ENCODE results near the gene NSUN7.
A peak's percentile ranks its signal among the peaks of the same experiment; 100 is the strongest.
"Not testable (repeated sequence)": the region's sequence is repeated elsewhere in the genome, so short reads cannot be mapped to it uniquely, and the experiment has no call there.

Gene NSUN7

GRCh38 chr4:40749717-40750460 lies at the start of gene NSUN7:
Gene NSUN7, plus strand, starts transcription at chr4:40749955. Its CDS starts 739 bp downstream, at chr4:40750694.
- H3K4me3 Mint-ChIP-seq = peak within 1 kb of the TSS; percentile 64
- H3K27ac Mint-ChIP-seq = no peak within 1 kb of the TSS
- peaks cover 64% of the 10 kb centered on the region for H3K27me3 Mint-ChIP-seq (ENCODE audit: low read depth)
- no peaks in the 10 kb centered on the region for H3K36me3 Mint-ChIP-seq (ENCODE audit: low read depth)
- H3K9me3 Mint-ChIP-seq = peaks cover 3% of the 10 kb centered on the region
- H3K4me1 Mint-ChIP-seq (ENCODE audit: low read depth) = peaks cover 8% of the 10 kb centered on the region

- H3K27me3 Mint-ChIP-seq (ENCODE audit: low read depth) = no peaks in the 10 kb centered on the region
- H3K36me3 Mint-ChIP-seq (ENCODE audit: low read depth) = no peaks in the 10 kb centered on the region
- peak overlapping the region; percentile 66 for H3K27ac Mint-ChIP-seq
- no peaks in the 10 kb centered on the region for H3K9me3 Mint-ChIP-seq
- H3K4me3 Mint-ChIP-seq = peak overlapping the region; percentile 23
- peaks cover 29% of the 10 kb centered on the region for H3K4me1 Mint-ChIP-seq (ENCODE audit: low read depth)
These were observed 47.5 kb upstream of the NSUN7 start for GRCh38 chr4:40702137-40702799.

GRCh38 chr4:40702800-40703151 lies 47.0 kb upstream of the NSUN7 start:
- Mint-ChIP-seq H3K9me3 (no peaks in the 10 kb centered on the region), H3K4me1 (ENCODE audit: low read depth) (peaks cover 29% of the 10 kb centered on the region), H3K36me3 (ENCODE audit: low read depth) (no peaks in the 10 kb centered on the region), H3K27me3 (ENCODE audit: low read depth) (peaks cover under 1% of the 10 kb centered on the region), H3K27ac (peak overlapping the region; percentile 66), H3K4me3 (peak overlapping the region; percentile 23)

- H3K27me3 Mint-ChIP-seq (ENCODE audit: low read depth) = peaks cover 6% of the 10 kb centered on the region
- no peak overlapping the region for H3K27ac Mint-ChIP-seq
- H3K9me3 Mint-ChIP-seq = no peaks in the 10 kb centered on the region
- no peak overlapping the region for H3K4me3 Mint-ChIP-seq
- H3K4me1 Mint-ChIP-seq (ENCODE audit: low read depth) = peaks cover 25% of the 10 kb centered on the region
- peaks cover 2% of the 10 kb centered on the region for H3K36me3 Mint-ChIP-seq (ENCODE audit: low read depth)
These were observed 45.7 kb upstream of the NSUN7 start for GRCh38 chr4:40704073-40704472.

- peaks cover 11% of the 10 kb centered on the region for H3K4me1 Mint-ChIP-seq (ENCODE audit: low read depth)
- H3K27ac Mint-ChIP-seq = no peak overlapping the region
- no peak overlapping the region for H3K4me3 Mint-ChIP-seq
- H3K36me3 Mint-ChIP-seq (ENCODE audit: low read depth) = peaks cover 4% of the 10 kb centered on the region
- H3K27me3 Mint-ChIP-seq (ENCODE audit: low read depth) = peaks cover 22% of the 10 kb centered on the region
- no peaks in the 10 kb centered on the region for H3K9me3 Mint-ChIP-seq
These were observed 39.1 kb upstream of the NSUN7 start for GRCh38 chr4:40710484-40711254.

- H3K27me3 Mint-ChIP-seq (ENCODE audit: low read depth) = peaks cover 19% of the 10 kb centered on the region
- H3K36me3 Mint-ChIP-seq (ENCODE audit: low read depth); H3K4me3 Mint-ChIP-seq; H3K9me3 Mint-ChIP-seq; H3K27ac Mint-ChIP-seq: not testable (repeated sequence)
- H3K4me1 Mint-ChIP-seq (ENCODE audit: low read depth) = peaks cover 16% of the 10 kb centered on the region
These were observed 36.8 kb upstream of the NSUN7 start for GRCh38 chr4:40713001-40713400.

GRCh38 chr4:40713798-40714197 lies 36.0 kb upstream of the NSUN7 start:
- Mint-ChIP-seq H3K27me3 (ENCODE audit: low read depth) (peaks cover 16% of the 10 kb centered on the region), H3K9me3 (no peaks in the 10 kb centered on the region)

GRCh38 chr4:40718586-40718985 lies 31.2 kb upstream of the NSUN7 start:
- H3K9me3 Mint-ChIP-seq = no peaks in the 10 kb centered on the region
- H3K36me3 Mint-ChIP-seq (ENCODE audit: low read depth) = no peaks in the 10 kb centered on the region
- no peak overlapping the region for H3K27ac Mint-ChIP-seq
- no peaks in the 10 kb centered on the region for H3K27me3 Mint-ChIP-seq (ENCODE audit: low read depth)
- no peak overlapping the region for H3K4me3 Mint-ChIP-seq
- H3K4me1 Mint-ChIP-seq (ENCODE audit: low read depth) = peaks cover 35% of the 10 kb centered on the region

More at GRCh38 chr4:40713798-40714197, 36.0 kb upstream of the NSUN7 start:
- Mint-ChIP-seq H3K36me3 (ENCODE audit: low read depth) (peaks cover 2% of the 10 kb centered on the region), H3K27ac (no peak overlapping the region), H3K4me1 (ENCODE audit: low read depth) (peaks cover 22% of the 10 kb centered on the region), H3K4me3 (no peak overlapping the region)

GRCh38 chr4:40719008-40719623 lies 30.6 kb upstream of the NSUN7 start:
- Mint-ChIP-seq H3K27me3 (ENCODE audit: low read depth) (no peaks in the 10 kb centered on the region), H3K4me3 (no peak overlapping the region), H3K9me3 (no peaks in the 10 kb centered on the region), H3K27ac (peak overlapping the region; percentile 24), H3K4me1 (ENCODE audit: low read depth) (peaks cover 39% of the 10 kb centered on the region), H3K36me3 (ENCODE audit: low read depth) (no peaks in the 10 kb centered on the region)

GRCh38 chr4:40720351-40720750 lies 29.4 kb upstream of the NSUN7 start:
- no peaks in the 10 kb centered on the region for H3K9me3 Mint-ChIP-seq
- H3K27me3 Mint-ChIP-seq (ENCODE audit: low read depth) = no peaks in the 10 kb centered on the region
- H3K36me3 Mint-ChIP-seq (ENCODE audit: low read depth) = peaks cover 2% of the 10 kb centered on the region
- H3K4me3 Mint-ChIP-seq = no peak overlapping the region
- H3K27ac Mint-ChIP-seq = no peak overlapping the region
- peaks cover 37% of the 10 kb centered on the region for H3K4me1 Mint-ChIP-seq (ENCODE audit: low read depth)

- H3K4me1 Mint-ChIP-seq (ENCODE audit: low read depth) = peaks cover 37% of the 10 kb centered on the region
- H3K4me3 Mint-ChIP-seq = no peak overlapping the region
- no peaks in the 10 kb centered on the region for H3K27me3 Mint-ChIP-seq (ENCODE audit: low read depth)
- H3K9me3 Mint-ChIP-seq = no peaks in the 10 kb centered on the region
- H3K36me3 Mint-ChIP-seq (ENCODE audit: low read depth) = peaks cover 2% of the 10 kb centered on the region
- no peak overlapping the region for H3K27ac Mint-ChIP-seq
These were observed 28.8 kb upstream of the NSUN7 start for GRCh38 chr4:40720916-40721315.

GRCh38 chr4:40721730-40722171 lies 28.0 kb upstream of the NSUN7 start:
- H3K36me3 Mint-ChIP-seq (ENCODE audit: low read depth) = peaks cover 2% of the 10 kb centered on the region

GRCh38 chr4:40722576-40723161 lies 27.1 kb upstream of the NSUN7 start:
- H3K4me1 Mint-ChIP-seq (ENCODE audit: low read depth) = peaks cover 32% of the 10 kb centered on the region
- H3K27ac Mint-ChIP-seq = no peak overlapping the region
- H3K4me3 Mint-ChIP-seq = no peak overlapping the region
- H3K27me3 Mint-ChIP-seq (ENCODE audit: low read depth) = no peaks in the 10 kb centered on the region
- H3K36me3 Mint-ChIP-seq (ENCODE audit: low read depth) = peaks cover 3% of the 10 kb centered on the region
- no peaks in the 10 kb centered on the region for H3K9me3 Mint-ChIP-seq

More at GRCh38 chr4:40721730-40722171, 28.0 kb upstream of the NSUN7 start:
- Mint-ChIP-seq H3K27me3 (ENCODE audit: low read depth) (no peaks in the 10 kb centered on the region), H3K4me3 (no peak overlapping the region), H3K27ac (no peak overlapping the region), H3K9me3 (no peaks in the 10 kb centered on the region), H3K4me1 (ENCODE audit: low read depth) (peaks cover 34% of the 10 kb centered on the region)

GRCh38 chr4:40723728-40724127 lies 26.0 kb upstream of the NSUN7 start:
- H3K4me3 Mint-ChIP-seq = no peak overlapping the region
- H3K4me1 Mint-ChIP-seq (ENCODE audit: low read depth) = peaks cover 26% of the 10 kb centered on the region
- no peaks in the 10 kb centered on the region for H3K9me3 Mint-ChIP-seq
- no peaks in the 10 kb centered on the region for H3K27me3 Mint-ChIP-seq (ENCODE audit: low read depth)
- peaks cover 4% of the 10 kb centered on the region for H3K36me3 Mint-ChIP-seq (ENCODE audit: low read depth)
- H3K27ac Mint-ChIP-seq = peak overlapping the region; percentile 50
